Neuronal stem cell (in vitro differentiated cells): Measurements from ENCODE around the gene PARD6G.

Experiments used
- DNase-seq: peaks from one replicate; pipeline ENCODE4 v3.0.0-alpha.2; 2013; ENCODE audit warnings: low spot score
- H2AFZ ChIP-seq: one replicate; pipeline ENCODE4 v1.6.1; 2013; ENCODE audit warnings: mild to moderate bottlenecking, low read length, inconsistent platforms
- H2AK5ac ChIP-seq: 2 replicates; pipeline ENCODE4 v1.6.1; 2013; ENCODE audit warnings: low read depth, mild to moderate bottlenecking, inconsistent platforms, low read length, moderate library complexity, mixed read lengths
- H2BK120ac ChIP-seq: 2 replicates; pipeline ENCODE4 v1.6.1; 2013; ENCODE audit warnings: low read depth, mild to moderate bottlenecking, inconsistent platforms, low read length, moderate library complexity, mixed read lengths
- H2BK12ac ChIP-seq: one replicate; pipeline ENCODE4 v1.6.1; 2013; ENCODE audit warnings: low read length, inconsistent platforms
- H2BK15ac ChIP-seq: 2 replicates; pipeline ENCODE4 v1.6.1; 2013; ENCODE audit warnings: mild to moderate bottlenecking, low read length, inconsistent platforms, mixed read lengths
- H2BK5ac ChIP-seq: one replicate; pipeline ENCODE4 v1.6.1; 2013; ENCODE audit warnings: inconsistent platforms, mild to moderate bottlenecking, low read length, moderate library complexity
- H3K14ac ChIP-seq: one replicate; pipeline ENCODE4 v1.6.1; 2013; ENCODE audit warnings: low read length, inconsistent platforms
- H3K18ac ChIP-seq: 2 replicates; pipeline ENCODE4 v1.6.1; 2013; ENCODE audit warnings: low read length, inconsistent platforms
- H3K23ac ChIP-seq: 2 replicates; pipeline ENCODE4 v1.6.1; 2013; ENCODE audit warnings: low read depth, mild to moderate bottlenecking, mixed read lengths, low read length, inconsistent platforms; ENCODE audit not compliant: poor library complexity
- H3K27ac ChIP-seq: replicated peaks from 3 replicates; pipeline ENCODE4 v1.5.1; 2013; ENCODE audit warnings: low read length, inconsistent platforms
- H3K27me3 ChIP-seq, 3 experiments: 2 replicates each; pipeline ENCODE4 v1.6.1; 2013; ENCODE audit warnings: low read length in 3 of 3, mild to moderate bottlenecking in 2 of 3, inconsistent platforms in 1 of 3, low read depth in 1 of 3, mixed read lengths in 1 of 3, moderate library complexity in 1 of 3; ENCODE audit not compliant: control insufficient read depth in 3 of 3, insufficient read depth in 3 of 3
- H3K36me3 ChIP-seq, 2 donors: replicated peaks in 1 of 2; 2 replicates each; pipeline ENCODE4 v1.6.1; 2013; ENCODE audit warnings: low read length in 2 of 2; ENCODE audit not compliant: control insufficient read depth in 2 of 2, insufficient read depth in 2 of 2
- H3K4ac ChIP-seq: 2 replicates; pipeline ENCODE4 v1.6.1; 2013; ENCODE audit warnings: inconsistent platforms, mild to moderate bottlenecking, low read length, moderate library complexity
- H3K4me1 ChIP-seq, 2 donors: 1 replicate in 1 of 2; 2 replicates in 1 of 2; pipeline ENCODE4 v1.6.1; 2013; ENCODE audit warnings: low read length in 2 of 2, low read depth in 1 of 2; ENCODE audit not compliant: control insufficient read depth in 2 of 2, insufficient read depth in 1 of 2
- H3K4me2 ChIP-seq: one replicate; pipeline ENCODE4 v1.6.1; 2013; ENCODE audit warnings: mild to moderate bottlenecking, low read length, inconsistent platforms; ENCODE audit not compliant: insufficient read depth, poor library complexity, severe bottlenecking
- H3K4me3 ChIP-seq, 2 donors: 2 replicates each; pipeline ENCODE4 v1.5.1; 2013; ENCODE audit warnings: low read length in 2 of 2, mild to moderate bottlenecking in 2 of 2, inconsistent platforms in 1 of 2, moderate library complexity in 1 of 2
- H3K79me1 ChIP-seq: one replicate; pipeline ENCODE4 v1.6.1; 2013; ENCODE audit warnings: low read depth, mild to moderate bottlenecking, inconsistent platforms, low read length, moderate library complexity
- H3K9ac ChIP-seq: one replicate; pipeline ENCODE4 v1.6.1; 2013; ENCODE audit warnings: mild to moderate bottlenecking, low read depth, low read length, inconsistent platforms; ENCODE audit not compliant: poor library complexity
- H3K9me3 ChIP-seq, 2 donors: replicated peaks in 1 of 2; 2 replicates each; pipeline versions ENCODE3 to v1.6.1; 2013; ENCODE audit warnings: low read length in 2 of 2, mild to moderate bottlenecking in 2 of 2, inconsistent platforms in 1 of 2, low read depth in 1 of 2, mixed read lengths in 1 of 2, moderate library complexity in 1 of 2; ENCODE audit not compliant: control insufficient read depth in 2 of 2, insufficient read depth in 1 of 2
- H4K8ac ChIP-seq: one replicate; pipeline ENCODE4 v1.6.1; 2013; ENCODE audit warnings: low read depth, mild to moderate bottlenecking, inconsistent platforms, low read length, moderate library complexity
- H4K91ac ChIP-seq: one replicate; pipeline ENCODE4 v1.6.1; 2013; ENCODE audit warnings: low read length, low read depth, mild to moderate bottlenecking, inconsistent platforms; ENCODE audit not compliant: poor library complexity
- WGBS, 2 donors: extraction: QIAGEN DNeasy Blood & Tissue Kit; methylation state at CpG; one replicate each; pipeline ENCODE4 v1.1.7; 2013; ENCODE audit warnings: missing lambda C conversion rate in 2 of 2, mixed read lengths in 1 of 2; ENCODE audit not compliant: insufficient read length in 2 of 2, insufficient replicate concordance in 1 of 2; ENCODE audit errors: extremely low coverage in 2 of 2; 5-methylcytosine and 5-hydroxymethylcytosine counted together

The PARD6G gene

GRCh38 chr18:80252136-80252535, 4.8 kb upstream of the PARD6G start:
- no peak for DNase-seq
- Histone ChIP-seq H4K8ac (no peak overlapping the region), H4K91ac (no peak overlapping the region), H3K14ac (no peak overlapping the region), H3K9me3 (peaks cover 5% of the 10 kb centered on the region in 2 donors), H3K4me1 (no peaks in the 10 kb centered on the region), H3K36me3 (no peaks in the 10 kb centered on the region), H3K4me2 (no peak overlapping the region), H3K4me3 (no peak overlapping the region), H3K23ac (no peak overlapping the region), H2BK15ac (no peak overlapping the region), H3K27me3 (peaks cover 0 to 10% (median 0%) of the 10 kb centered on the region in 3 experiments), H2AFZ (no peak overlapping the region), H2BK12ac (no peak overlapping the region), H3K9ac (no peak overlapping the region), H3K18ac (no peak overlapping the region), H3K4ac (no peak overlapping the region), H3K79me1 (peaks cover under 1% of the 10 kb centered on the region), H2BK5ac (no peak overlapping the region), H2BK120ac (no peak overlapping the region), H3K27ac (no peak overlapping the region), H2AK5ac (no peak overlapping the region)
- WGBS, 2 donors = no CpG with 5 or more reads among the region's 6 CpGs

DNA sequence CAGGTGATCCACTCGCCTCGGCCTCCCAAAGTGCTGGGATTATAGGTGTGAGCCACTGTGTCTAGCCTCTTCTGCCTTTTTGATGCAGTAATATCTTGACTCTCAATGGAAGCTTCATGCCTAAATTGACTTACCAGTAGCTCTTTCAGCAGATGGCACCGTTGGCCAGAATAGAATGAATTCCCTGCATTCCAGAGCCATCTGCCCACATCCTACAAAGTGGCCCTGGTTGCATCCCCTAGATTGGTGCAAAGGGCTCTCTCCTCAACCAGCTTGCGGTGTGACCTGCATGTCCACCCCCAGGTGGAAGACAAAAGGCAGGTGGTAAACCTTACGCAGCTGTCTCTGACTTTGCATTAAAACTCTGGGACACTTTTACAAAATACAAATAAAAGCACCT, 4.4 kb upstream of the PARD6G start:
- no peak overlapping the region for H2BK120ac ChIP-seq
- no peak for DNase-seq
- no peak overlapping the region for H2BK5ac ChIP-seq
- H3K18ac ChIP-seq = no peak overlapping the region
- no peak overlapping the region for H3K9ac ChIP-seq
- WGBS, 2 donors = no CpG with 5 or more reads among the region's 5 CpGs
- no peaks in the 10 kb centered on the region for H3K4me1 ChIP-seq
- H3K27me3 ChIP-seq = peaks cover 0 to 10% (median 0%) of the 10 kb centered on the region in 3 experiments
- H3K36me3 ChIP-seq = no peaks in the 10 kb centered on the region
- no peak overlapping the region for H3K14ac ChIP-seq
- H3K27ac ChIP-seq = no peak overlapping the region
- no peak overlapping the region for H3K4me2 ChIP-seq
- no peak overlapping the region for H4K8ac ChIP-seq
- no peak overlapping the region for H2BK12ac ChIP-seq
- no peak overlapping the region for H3K23ac ChIP-seq
- peaks cover 2 to 4% of the 10 kb centered on the region in 2 donors for H3K9me3 ChIP-seq
- H2AK5ac ChIP-seq = no peak overlapping the region
- H2AFZ ChIP-seq = no peak overlapping the region
- H3K79me1 ChIP-seq = peaks cover 3% of the 10 kb centered on the region
- H3K4me3 ChIP-seq = no peak overlapping the region
- no peak overlapping the region for H2BK15ac ChIP-seq
- H4K91ac ChIP-seq = no peak overlapping the region
- H3K4ac ChIP-seq = no peak overlapping the region

DNA sequence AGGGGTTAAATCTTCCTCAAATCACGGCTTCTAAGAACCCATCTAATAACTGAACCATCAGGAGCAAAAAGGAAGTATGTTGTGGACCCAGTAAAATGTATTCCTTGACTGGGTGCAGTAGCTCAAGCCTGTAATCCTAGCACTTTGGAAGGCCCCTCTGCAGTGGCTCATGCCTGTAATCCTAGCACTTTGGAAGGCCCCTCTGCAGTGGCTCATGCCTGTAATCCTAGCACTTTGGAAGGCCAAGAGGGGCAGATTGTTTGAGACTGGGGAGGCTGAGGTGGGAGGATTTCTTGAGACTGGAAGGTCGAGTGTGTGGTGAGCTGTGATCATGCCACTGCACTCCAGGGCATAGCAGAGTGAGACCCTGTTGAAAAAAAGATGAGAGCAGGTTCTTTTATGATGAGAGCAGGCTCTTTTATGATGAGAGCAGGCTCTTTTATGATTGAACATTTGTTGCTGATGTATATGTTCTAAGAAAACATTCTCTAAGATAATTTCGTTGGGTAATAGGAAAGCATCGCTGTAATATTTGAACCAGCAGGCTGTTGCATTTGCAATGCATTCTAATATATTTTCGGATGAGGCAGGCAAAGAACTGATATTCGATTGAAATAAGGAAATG, 3.5 kb upstream of the PARD6G start:
- Histone ChIP-seq H2BK12ac (no peak overlapping the region), H2BK15ac (no peak overlapping the region), H2BK5ac (no peak overlapping the region), H3K9me3 (peaks cover 2 to 4% of the 10 kb centered on the region in 2 donors), H3K23ac (no peak overlapping the region), H3K27ac (no peak overlapping the region), H2AFZ (no peak overlapping the region), H3K4me2 (no peak overlapping the region), H2BK120ac (no peak overlapping the region), H4K91ac (no peak overlapping the region), H3K36me3 (no peaks in the 10 kb centered on the region), H3K9ac (no peak overlapping the region), H4K8ac (no peak overlapping the region), H3K4me3 (no peak overlapping the region), H3K4ac (no peak overlapping the region), H3K79me1 (peaks cover 3% of the 10 kb centered on the region), H3K4me1 (peaks cover under 1 to 1% of the 10 kb centered on the region in 2 donors), H3K14ac (no peak overlapping the region), H3K18ac (no peak overlapping the region), H2AK5ac (no peak overlapping the region), H3K27me3 (peaks cover 0 to 10% (median 0%) of the 10 kb centered on the region in 3 experiments)
- WGBS, 2 donors = no CpG with 5 or more reads among the region's 6 CpGs
- DNase-seq = no peak

DNA sequence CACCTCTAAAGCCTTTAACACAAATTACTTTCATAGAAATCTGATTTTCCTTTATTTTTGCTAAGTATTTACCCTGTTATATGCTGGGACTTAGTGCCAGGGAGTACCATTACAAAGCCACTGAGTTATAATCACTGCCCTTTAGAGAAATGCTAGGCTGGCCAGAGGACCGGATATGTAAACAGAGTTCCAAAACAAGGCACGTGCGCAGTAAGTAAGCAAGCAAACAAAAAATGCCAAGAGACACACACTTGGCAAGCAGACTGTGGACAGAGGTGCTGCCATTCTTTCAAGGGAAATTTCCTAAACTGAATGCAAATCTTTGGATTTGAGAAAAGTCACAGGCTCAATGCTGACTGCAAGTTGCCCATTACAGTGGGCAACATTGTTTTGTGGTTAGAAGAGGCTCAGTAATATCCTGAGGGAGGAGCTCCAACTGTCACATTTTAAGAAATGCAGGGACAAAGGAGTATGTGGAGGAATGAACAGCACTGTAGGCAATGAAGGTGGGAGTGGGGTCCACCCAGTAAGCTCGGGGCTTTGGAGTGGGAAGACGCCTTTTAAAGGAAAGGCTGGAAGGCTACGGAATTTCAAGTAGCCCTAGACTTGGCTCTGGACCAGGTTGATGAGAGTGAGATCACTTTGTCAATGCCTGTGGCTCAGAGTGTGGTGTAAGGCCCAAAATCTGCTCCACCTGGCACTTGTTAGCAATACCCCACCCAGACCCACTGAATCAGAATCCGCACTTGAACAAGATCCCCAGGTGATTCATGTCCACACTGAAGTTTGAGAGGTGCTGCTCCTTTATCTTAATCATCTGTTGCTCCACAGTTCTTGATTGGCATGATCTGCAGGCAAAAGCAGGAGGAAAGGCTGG, 2.1 kb upstream of the PARD6G start:
- Histone ChIP-seq H3K79me1 (peaks cover 8% of the 10 kb centered on the region), H3K27ac (no peak overlapping the region), H2BK12ac (no peak overlapping the region), H4K91ac (no peak overlapping the region), H3K14ac (no peak overlapping the region), H2BK5ac (no peak overlapping the region), H3K23ac (no peak overlapping the region), H3K18ac (no peak overlapping the region), H3K4me3 (no peak overlapping the region), H3K4me2 (no peak overlapping the region), H3K4ac (no peak overlapping the region), H3K36me3 (peaks cover 0 to 8% of the 10 kb centered on the region in 2 donors), H2AFZ (no peak overlapping the region), H2BK15ac (no peak overlapping the region), H2AK5ac (no peak overlapping the region), H3K27me3 (peaks cover 0 to 10% (median 0%) of the 10 kb centered on the region in 3 experiments), H3K9me3 (peaks cover 2 to 4% of the 10 kb centered on the region in 2 donors), H4K8ac (no peak overlapping the region), H2BK120ac (no peak overlapping the region), H3K4me1 (peaks cover 2 to 4% of the 10 kb centered on the region in 2 donors), H3K9ac (no peak overlapping the region)
- no peak for DNase-seq
- no CpG with 5 or more reads among the region's 7 CpGs for WGBS, 2 donors
